GM19395 (cell line): ENCODE data around the gene DCST2.

ENCODE experiments used
- ATAC-seq: cut with Tn5 transposase; IDR thresholded peaks from one replicate; pipeline ENCODE4 v1.9.1; 2021; ENCODE audit warnings: mild to moderate bottlenecking, moderate library complexity; ENCODE audit not compliant: unreplicated experiment

The DCST2 gene

DNA sequence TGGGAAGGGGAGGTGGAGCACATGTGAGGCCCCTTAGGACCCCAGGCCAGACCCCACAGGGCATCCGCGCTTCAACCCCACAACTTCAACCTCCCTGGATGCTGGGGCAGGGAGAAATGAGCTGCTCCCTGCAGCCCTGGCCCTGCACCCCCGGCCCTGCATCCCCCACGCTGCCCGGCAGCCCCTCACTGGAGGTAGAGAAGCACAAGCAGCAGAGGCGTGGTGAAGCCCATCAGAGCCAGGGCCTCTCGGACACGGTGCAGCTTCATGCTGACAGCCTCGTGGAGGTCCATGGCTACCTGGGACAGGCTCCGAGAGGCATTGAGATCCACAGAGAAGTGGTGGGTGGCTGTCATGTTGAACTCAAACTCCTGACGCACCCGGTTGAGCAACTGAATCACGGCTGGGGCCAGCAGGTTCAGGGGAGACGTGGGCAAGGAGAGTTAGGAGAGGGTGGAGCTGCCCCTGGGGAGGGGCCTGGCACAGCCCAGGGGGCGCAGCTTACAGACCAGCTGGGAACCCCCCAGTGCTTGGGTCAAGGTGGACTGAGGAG is 3.3 kb downstream of the DCST2 start:
- no peak for ATAC-seq

DNA sequence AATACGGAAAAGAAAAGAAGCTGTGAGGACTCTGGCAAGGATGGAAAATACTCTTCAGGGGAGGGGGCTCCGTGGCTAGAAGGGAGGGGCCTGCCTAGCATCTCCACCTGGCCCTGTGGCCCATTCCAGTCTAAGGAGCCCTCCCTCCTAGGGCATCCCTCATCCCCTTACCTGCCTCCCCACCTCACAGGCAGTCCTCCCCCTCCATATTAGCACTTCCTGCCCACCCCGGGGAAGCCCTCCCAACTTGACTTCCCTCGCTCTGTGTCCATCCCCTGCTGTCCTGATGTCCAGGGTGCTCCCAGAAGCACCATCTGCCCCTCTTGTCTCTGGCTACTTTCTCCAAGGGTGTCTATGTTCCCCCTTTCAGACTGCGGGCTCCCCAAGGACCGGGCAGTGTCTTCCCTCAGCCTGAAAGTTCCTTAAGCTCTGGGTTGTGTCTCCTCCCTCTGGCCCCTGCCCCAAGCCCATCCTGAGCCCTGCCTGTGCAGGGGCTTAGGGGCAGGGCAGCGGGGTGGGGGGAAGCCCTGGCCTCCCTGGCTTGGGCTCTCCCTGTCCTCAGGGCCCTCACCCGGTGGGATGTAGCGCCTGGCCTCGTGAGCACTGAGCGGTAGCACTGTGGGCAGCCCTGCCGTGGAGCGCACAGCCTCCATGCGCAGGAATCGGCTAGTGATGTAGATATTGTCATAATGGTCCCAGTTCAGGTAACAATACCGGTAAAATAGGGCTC is 3.9 kb downstream of the DCST2 start:
- no peak for ATAC-seq

DNA sequence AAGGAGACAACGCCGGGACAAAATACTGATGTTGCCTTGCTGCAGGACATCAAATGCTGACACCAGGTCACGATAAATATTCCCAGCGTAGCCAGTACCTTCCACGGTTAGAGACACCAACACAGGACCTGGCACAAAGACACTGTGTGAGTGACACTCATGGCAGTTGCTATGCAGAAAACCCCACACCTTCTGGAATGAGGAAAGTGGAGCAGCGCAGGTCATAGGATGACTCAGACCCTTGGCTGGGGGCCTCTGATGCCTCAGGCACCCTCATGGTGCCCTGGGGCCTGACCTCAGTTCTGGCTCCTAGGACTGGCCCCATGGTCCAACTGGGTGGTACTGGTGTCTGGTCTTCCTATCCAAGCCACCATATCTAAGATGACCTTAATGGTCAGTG is 7.0 kb downstream of the DCST2 start:
- ATAC-seq: no peak

DNA sequence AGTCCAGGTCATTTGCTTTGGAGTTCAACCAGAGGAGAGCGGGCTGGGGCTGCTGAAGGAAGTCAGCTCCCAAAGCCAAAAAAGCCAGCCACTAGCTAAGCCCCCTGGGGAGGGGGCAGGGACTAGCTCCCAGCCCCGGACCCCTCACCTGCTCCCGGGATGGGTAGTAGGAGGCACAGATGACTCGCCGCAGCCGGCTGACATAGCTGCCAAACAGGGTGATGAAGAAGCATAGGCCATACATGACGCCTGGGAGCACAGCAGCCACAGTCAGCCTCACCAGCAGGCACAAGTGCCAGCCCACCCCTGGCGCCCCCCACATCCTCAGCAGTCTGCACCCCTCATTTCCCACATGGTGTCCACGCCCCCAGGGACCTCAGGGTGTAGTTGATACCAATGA is 7.4 kb downstream of the DCST2 start:
- no peak for ATAC-seq

DNA sequence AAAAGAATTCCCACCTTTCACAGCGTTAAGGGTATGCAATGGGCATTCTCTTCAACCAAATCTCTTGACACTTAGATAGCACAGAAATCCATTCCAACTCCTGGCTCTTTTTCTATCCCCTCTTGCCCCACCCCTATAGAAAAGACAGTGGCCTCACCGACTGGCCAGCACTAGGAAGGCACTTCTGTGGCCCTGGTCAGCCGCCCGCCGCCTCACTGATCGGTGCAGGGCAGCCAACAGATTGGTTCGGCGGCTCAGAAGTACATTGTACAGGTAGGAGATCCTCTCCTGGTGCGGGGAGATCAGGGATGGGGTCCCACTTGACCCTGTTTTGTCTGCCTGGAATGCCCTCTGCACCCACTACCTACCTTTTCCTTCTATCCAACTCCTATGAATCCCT is 9.3 kb downstream of the DCST2 start:
- ATAC-seq: no peak

DNA sequence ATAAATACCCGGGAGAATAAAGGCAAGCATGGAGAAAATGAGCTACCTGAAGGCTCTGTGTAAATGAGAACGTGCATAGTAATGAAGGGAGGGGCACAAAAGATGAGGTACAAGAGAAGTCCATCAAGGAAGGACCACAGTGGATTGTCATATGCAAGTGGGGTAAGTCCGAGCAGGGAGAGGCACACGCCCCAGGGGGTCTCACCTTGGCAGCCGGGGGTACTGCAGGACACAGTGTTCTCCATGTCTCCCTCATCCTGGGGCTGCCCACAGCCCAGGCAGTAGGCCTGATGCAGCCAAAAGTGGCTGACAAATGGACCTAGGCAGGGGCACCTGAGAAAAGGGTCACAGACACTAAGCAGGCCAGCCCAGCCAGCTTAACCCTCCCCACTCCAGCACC is 10.0 kb downstream of the DCST2 start:
- no peak for ATAC-seq

DNA sequence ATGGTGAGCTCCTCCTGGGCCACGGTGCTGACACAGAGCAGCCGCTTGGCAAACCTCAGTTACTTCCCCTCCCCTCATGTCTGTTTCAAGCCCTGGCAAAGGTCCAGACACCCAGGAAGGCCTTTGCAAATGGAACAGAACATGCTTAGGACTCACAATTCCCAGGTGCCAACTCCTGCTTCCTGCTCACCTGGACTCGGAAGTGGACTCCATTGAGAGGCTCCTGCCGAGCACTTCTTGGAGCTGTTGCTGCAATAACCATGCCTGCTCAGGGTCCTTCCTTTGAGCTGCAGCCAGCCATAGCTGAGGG is 10.7 kb downstream of the DCST2 start:
- ATAC-seq: no peak

DNA sequence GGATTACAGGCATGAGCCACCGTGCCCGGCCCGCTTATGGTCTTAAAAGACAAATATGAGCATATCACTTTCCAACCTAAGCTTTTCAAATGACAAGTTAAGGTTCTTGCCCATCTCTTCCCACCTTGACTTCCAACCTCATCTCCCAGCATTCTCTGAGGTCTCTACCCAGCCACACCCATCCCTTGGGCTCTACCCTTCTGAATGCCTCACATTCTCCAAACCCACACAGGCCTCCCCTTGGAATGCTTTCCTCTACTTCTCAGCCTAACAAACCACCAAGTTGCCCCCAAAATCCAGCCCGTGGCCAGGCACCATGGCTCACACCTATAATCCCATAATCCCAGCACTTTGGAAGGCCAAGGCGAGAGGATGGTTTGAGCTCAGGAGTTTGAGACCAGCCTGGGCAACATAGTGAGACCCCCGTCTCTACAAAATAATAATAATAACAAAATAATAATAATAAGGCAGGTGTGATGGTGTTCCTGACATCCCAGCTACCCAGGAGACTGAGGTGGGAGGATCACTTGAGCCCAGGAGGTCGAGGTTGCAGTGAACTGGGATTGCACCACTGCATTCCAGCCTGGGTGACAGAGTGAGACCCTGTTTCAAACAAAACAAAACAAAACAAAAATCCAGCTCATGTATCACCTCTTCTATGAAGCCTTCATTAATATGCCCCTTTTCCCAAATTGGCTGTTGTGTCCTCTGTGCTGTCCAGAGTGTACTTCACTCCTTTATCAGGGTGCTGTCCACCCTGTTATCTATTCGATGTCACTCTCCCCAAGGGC is 11.2 kb downstream of the DCST2 start:
- ATAC-seq: no peak

DNA sequence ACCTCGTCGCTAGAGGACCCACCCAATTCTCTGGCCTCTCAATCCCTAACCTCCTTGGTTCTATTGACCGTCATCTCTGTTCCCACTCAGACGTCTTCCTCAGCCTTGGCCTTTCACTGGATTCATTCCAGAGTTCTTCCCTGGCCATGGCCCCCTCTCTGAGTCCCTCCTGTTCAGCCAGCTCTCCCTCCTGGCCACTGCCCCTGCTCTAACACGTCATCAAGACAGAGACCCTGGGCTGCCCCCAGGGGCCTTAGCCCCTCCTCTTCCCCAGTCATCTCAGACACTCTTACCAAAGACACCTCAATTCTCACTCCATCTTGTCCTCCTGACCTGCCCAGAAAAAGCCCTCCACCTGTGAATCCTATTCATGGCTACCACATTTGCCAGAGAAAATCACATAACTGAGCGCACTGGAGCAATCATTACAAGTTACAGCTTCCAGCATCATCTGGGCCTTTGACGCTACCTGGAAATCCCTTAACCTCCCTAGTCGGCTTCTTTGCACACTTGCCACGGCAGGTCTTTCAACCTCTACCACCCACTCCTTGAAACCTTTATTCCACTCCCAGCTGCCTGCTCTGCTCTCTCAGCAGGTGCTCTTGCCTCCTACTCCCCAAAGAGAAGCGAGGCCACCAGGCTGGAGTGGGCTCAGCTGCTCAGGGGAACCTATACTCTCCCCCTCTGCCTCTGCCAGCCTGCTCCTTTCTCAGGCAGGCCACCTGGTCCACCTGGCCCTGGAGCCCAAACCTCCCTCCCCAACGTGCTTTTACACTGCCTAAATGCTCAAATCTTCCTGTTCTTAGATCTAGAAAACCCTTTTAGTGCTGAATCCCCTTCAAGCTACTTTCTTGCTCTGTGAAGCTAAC is 14.0 kb downstream of the DCST2 start:
- no peak for ATAC-seq

DNA sequence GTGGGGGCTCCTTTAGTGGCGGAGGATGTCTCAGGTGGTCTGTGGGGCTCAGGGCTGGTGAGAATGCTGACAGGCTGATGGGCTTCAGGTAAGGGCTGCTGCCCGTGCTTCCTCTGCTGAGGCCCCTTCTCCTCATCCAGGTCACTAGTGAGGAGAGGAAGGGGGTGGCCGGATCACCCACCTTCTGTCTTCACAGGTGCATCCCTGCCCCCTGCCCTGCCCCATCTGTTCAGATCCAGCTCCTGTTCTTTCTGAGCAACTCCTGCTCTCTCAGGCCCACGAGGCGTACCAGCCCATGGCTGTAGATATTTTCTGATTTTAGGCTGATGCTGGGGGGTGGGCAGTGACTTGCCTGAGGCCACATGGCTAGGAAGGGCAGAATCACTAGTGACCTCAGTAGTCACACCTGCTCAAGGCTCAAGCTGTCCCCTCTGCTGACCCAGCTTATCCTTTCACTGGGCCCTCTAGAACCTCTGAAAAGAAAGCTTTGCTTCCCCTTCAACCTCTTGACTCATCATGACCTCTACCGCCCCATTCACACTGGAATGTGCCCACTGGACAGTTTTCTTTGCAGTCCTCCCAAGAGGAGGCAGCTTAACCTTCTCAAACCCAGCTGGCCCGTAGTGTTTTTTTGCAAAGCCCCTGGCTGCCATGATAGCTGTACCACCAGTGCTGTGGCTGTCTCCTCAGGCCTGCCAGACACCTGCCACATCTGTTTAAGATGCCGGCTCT is 14.8 kb downstream of the DCST2 start:
- no peak for ATAC-seq

DNA sequence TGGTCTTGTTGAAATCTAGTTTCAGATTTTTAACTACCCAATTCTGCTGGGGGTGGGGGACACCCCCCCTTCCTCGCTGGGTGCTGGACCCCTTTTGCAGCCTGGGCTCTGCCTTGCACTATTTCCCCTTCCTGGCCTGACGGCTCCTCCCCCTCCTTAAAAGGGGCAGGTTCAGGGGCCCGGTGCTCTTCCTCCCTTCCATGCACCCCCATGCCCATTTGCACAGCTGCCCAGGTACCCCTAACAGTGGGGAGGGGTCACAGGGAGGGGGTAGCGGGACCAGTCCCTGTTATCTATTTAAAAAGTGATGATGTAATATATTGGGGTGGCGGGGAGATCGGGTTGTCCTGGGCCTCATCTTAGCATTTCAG is 15.7 kb downstream of the DCST2 start:
- peak; percentile 18 for ATAC-seq

DNA sequence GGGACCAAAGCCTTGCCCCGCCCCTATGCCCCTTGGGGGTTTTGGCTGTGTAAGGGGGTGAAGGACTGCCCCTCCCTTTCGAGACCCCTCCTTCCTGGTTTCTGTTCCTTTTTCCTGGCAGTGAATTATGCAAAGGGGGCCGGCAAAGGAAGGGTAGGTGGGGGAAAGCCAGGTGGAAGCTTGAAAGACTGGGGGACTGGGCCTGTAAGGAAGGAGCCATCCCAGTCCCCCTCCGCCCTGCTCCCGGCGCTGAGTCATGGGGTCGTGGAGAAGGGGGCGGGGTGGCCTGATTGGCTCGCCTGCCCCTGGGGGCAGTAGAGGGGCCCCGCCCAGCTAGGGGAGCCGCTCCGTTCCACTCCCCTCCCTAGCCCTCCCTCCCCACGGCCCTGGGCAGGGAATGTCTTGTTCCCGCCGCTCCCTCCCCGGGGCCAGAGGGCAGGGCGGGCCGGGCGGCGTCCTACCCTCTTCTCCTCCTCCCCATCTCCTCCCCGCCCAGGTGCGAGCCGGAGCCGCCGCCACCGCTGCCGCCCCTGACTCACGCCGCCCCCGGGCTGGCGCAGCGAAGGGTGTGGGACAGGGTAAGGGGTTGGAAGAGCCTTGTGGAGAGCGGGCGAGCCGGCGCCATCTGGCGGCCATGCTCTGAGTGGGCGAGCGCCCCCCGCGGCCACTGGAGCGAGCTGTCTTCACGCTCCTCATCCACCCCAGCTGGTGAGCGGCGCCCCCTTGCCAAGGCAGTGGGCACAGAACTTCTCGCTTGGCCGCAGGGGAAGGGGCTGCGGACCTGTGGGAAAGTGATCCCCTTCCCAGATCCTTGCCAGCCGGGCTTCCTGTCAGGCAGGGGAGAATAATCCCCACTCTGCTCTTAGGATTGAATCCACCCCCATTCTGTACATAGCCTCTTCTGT is 16.3 kb downstream of the DCST2 start:
- peak; percentile 76 for ATAC-seq

DNA sequence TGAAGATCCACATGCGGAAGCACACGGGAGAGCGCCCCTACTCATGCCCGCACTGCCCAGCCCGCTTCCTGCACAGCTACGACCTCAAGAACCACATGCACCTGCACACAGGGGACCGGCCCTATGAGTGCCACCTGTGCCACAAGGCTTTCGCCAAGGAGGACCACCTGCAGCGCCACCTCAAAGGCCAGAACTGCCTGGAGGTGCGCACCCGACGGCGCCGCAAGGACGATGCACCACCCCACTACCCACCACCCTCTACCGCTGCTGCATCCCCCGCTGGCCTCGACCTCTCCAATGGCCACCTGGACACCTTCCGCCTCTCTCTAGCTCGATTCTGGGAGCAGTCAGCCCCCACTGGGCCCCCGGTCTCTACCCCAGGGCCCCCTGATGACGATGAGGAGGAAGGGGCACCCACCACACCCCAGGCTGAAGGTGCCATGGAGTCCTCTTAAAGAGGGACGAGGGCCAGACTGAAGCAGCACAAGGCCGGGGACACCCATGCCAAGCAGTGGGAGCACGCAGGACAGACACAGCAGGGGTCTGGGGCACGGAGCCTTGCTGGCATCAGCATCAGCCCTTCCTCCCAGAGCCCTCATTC is 17.2 kb downstream of the DCST2 start:
- no peak for ATAC-seq

DNA sequence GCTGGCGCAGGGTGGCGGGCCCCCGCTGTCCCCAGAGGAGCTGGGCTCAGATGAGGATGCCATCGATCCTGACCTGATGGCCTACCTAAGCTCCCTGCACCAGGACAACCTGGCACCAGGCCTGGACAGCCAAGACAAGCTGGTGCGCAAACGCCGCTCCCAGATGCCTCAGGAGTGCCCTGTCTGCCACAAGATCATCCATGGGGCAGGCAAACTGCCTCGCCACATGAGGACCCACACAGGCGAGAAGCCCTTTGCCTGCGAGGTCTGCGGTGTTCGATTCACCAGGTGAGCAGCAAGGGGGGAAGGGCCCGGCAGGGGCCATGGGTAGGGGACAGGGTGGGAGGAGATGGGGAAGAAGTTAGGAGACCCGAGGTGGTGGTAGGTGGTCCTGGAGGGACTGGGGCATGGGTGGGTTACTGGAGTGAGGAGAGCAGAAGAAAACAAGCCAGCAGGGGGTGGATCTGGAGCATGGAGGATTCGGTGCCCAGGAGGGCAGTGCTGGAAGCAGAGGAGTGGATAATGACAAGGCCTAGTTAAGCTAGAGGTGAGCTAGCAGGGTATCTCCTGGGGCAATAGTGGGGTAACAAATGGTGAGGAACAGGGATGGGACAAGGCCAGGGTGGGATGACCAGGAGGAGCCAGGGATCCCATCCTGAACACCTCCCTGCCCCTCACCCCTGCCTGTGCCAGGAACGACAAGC is 17.9 kb downstream of the DCST2 start:
- no peak for ATAC-seq

DNA sequence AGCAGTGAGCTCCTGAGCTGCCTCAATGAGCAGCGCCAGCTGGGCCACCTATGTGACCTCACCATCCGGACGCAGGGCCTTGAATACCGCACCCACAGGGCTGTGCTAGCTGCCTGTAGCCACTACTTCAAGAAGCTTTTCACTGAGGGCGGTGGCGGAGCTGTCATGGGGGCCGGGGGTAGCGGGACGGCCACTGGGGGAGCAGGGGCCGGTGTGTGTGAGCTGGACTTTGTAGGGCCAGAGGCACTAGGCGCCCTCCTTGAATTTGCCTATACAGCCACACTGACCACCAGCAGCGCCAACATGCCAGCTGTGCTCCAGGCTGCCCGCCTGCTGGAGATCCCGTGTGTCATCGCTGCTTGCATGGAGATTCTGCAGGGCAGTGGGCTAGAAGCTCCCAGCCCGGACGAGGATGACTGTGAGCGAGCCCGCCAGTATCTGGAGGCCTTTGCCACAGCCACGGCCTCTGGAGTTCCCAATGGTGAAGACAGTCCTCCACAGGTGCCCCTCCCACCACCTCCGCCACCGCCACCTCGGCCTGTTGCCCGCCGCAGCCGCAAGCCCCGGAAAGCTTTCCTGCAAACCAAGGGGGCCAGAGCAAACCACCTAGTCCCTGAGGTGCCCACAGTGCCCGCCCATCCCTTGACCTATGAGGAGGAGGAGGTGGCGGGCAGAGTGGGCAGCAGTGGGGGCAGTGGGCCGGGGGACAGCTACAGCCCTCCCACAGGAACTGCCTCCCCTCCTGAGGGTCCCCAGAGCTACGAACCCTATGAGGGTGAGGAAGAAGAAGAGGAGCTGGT is 18.7 kb downstream of the DCST2 start:
- ATAC-seq: no peak

DNA sequence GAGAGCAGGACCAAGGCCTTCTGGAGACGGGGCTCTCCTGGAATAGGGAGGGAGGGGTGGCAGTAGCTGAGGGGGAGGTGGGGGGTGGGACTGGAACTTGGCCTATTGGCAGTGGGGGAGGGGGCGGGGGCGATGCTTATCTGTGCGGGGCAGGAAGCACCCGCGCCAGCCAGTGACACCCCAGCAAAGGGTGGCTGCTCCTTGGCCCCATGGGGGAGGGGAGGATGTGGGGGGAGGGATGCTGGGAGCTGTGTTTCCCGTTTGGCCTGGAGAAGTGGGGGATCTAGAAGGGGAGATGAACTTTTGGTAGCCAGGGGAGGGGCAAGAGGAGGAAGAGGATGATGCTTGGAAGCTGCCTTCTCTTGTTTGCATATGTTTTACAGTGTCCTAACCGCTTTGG is 19.9 kb downstream of the DCST2 start:
- no peak for ATAC-seq

DNA sequence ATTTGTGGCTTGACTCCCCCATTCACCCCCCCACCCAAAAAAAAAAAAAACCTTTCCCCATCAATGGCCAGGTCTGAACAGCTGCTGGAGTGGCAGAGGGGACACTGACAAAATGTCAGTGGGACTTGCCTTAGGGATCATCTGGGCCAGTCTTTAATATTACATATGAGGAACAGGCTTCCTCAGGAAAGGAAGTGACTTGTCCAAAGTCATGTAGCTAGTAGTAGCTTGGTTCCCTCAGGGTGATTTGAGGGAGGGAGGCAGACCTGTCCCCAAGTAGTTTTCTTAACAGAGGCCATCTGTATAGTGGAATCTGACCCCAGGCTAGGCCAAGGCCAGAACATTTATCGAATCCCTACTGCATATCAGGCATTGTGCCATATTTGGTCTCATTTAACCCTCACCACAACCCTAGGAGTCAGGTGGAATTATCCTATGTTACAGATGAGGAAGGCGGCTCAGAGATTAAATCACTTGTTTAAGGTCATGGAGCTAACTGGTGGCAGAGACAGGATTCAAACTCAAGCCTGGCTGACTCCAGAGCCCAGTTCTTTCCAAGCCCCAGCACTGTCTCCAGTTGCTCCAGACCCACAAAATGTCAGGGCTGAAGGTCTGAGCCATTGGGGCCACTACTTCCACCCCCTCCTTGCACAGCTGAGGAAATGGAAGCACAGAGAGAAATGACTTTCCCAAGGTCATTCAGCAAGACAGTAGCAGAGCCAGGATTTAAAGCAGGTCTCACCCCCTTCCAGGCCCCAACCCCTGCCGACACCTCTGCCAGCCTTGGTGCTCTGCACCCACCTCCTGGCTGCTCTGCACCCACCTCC is 20.6 kb downstream of the DCST2 start:
- no peak for ATAC-seq
